ENCODE measurements around the gene IGSF6. TPM values are rescaled to one million over a fixed set of nuclear protein-coding genes. Genes with fewer than 3 reads are reported as not detected.
"Not testable (repeated sequence)": the region's sequence is repeated elsewhere in the genome, so short reads cannot be mapped to it uniquely, and the experiment has no call there.

The IGSF6 gene
- total RNA-seq, 1 donor from 2014 or later = 3.6 TPM

- intact Hi-C loops (cut with micrococcal nuclease) = no loop called here
- Histone ChIP-seq H3K9me3 (replicated peaks) (no peaks in the 10 kb centered on the region), H3K36me3 (no peaks in the 10 kb centered on the region), H3K4me3 (no peak overlapping the region), H3K27me3 (ENCODE audit: low read depth) (no peaks in the 10 kb centered on the region), H3K27ac (replicated peaks) (no peak overlapping the region), H3K4me1 (peaks cover 8% of the 10 kb centered on the region)
- no peak for TF ChIP-seq CTCF (IDR thresholded peaks at IDR 0.05; ENCODE audit: borderline replicate concordance)
- DNase-seq = no peak
Measured at GRCh38 chr16:21638573-21638975, 13.8 kb downstream of the IGSF6 start.

GRCh38 chr16:21637032-21637968 lies 15.1 kb downstream of the IGSF6 start:
- H3K27ac ChIP-seq (replicated peaks) = no peak overlapping the region
- no peak for DNase-seq
- no peak for TF ChIP-seq CTCF (IDR thresholded peaks at IDR 0.05; ENCODE audit: borderline replicate concordance)
- peaks cover 8% of the 10 kb centered on the region for H3K4me1 ChIP-seq
- no peak overlapping the region for H3K4me3 ChIP-seq
- intact Hi-C loops (cut with micrococcal nuclease) = no loop called here
- H3K27me3 ChIP-seq (ENCODE audit: low read depth) = no peaks in the 10 kb centered on the region
- no peaks in the 10 kb centered on the region for H3K36me3 ChIP-seq
- H3K9me3 ChIP-seq (replicated peaks) = no peaks in the 10 kb centered on the region

GRCh38 chr16:21635694-21636093 lies 16.7 kb downstream of the IGSF6 start:
- intact Hi-C loops (cut with micrococcal nuclease); DNase-seq; H3K27me3 ChIP-seq (ENCODE audit: low read depth); H3K4me3 ChIP-seq; H3K27ac ChIP-seq (replicated peaks); H3K36me3 ChIP-seq; H3K4me1 ChIP-seq; H3K9me3 ChIP-seq (replicated peaks): not testable (repeated sequence)

GRCh38 chr16:21634216-21634615 lies 18.2 kb downstream of the IGSF6 start:
- peaks cover 12% of the 10 kb centered on the region for H3K36me3 ChIP-seq

GRCh38 chr16:21631951-21632575 lies 20.3 kb downstream of the IGSF6 start:
- H3K27me3 ChIP-seq (ENCODE audit: low read depth); intact Hi-C loops (cut with micrococcal nuclease); H3K9me3 ChIP-seq (replicated peaks); H3K4me1 ChIP-seq; DNase-seq; H3K4me3 ChIP-seq; H3K27ac ChIP-seq (replicated peaks): not testable (repeated sequence)
- H3K36me3 ChIP-seq = peaks cover 19% of the 10 kb centered on the region

More at GRCh38 chr16:21634216-21634615, 18.2 kb downstream of the IGSF6 start:
- no peaks in the 10 kb centered on the region for H3K27me3 ChIP-seq (ENCODE audit: low read depth)
- intact Hi-C loops (cut with micrococcal nuclease) = no loop called here
- TF ChIP-seq CTCF (IDR thresholded peaks at IDR 0.05; ENCODE audit: borderline replicate concordance) = no peak
- no peak overlapping the region for H3K4me3 ChIP-seq
- DNase-seq = no peak
- no peaks in the 10 kb centered on the region for H3K4me1 ChIP-seq
- no peak overlapping the region for H3K27ac ChIP-seq (replicated peaks)
- H3K9me3 ChIP-seq (replicated peaks) = no peaks in the 10 kb centered on the region

- H3K27ac ChIP-seq (replicated peaks); H3K9me3 ChIP-seq (replicated peaks); H3K4me1 ChIP-seq; H3K4me3 ChIP-seq; DNase-seq; H3K27me3 ChIP-seq (ENCODE audit: low read depth); intact Hi-C loops (cut with micrococcal nuclease): not testable (repeated sequence)
- H3K36me3 ChIP-seq = peaks cover 19% of the 10 kb centered on the region
Measured at GRCh38 chr16:21631376-21631775, 21.0 kb downstream of the IGSF6 start.

GRCh38 chr16:21630866-21631265 lies 21.5 kb downstream of the IGSF6 start:
- Histone ChIP-seq H3K4me1 (peaks cover 10% of the 10 kb centered on the region), H3K36me3 (peaks cover 19% of the 10 kb centered on the region)
- H3K27ac ChIP-seq (replicated peaks); H3K9me3 ChIP-seq (replicated peaks); H3K4me3 ChIP-seq; intact Hi-C loops (cut with micrococcal nuclease); H3K27me3 ChIP-seq (ENCODE audit: low read depth); DNase-seq: not testable (repeated sequence)

GRCh38 chr16:21629616-21630539 lies 22.5 kb downstream of the IGSF6 start:
- H3K4me3 ChIP-seq; intact Hi-C loops (cut with micrococcal nuclease); H3K27me3 ChIP-seq (ENCODE audit: low read depth); H3K9me3 ChIP-seq (replicated peaks); DNase-seq; H3K27ac ChIP-seq (replicated peaks): not testable (repeated sequence)
- peaks cover 10% of the 10 kb centered on the region for H3K4me1 ChIP-seq
- peaks cover 29% of the 10 kb centered on the region for H3K36me3 ChIP-seq
